Activated T-cell treated with anti-CD3 and anti-CD28 coated beads for 1 hour (primary cell): ENCODE results near the gene ZNF213.
A peak's percentile ranks its signal among the peaks of the same experiment; 100 is the strongest.
"Not testable (repeated sequence)": the region's sequence is repeated elsewhere in the genome, so short reads cannot be mapped to it uniquely, and the experiment has no call there.

Source experiments
- DNase-seq: peaks from one replicate; pipeline ENCODE4 v3.0.0-alpha.2; 2020; ENCODE audit warnings: low read depth

Gene ZNF213

DNA sequence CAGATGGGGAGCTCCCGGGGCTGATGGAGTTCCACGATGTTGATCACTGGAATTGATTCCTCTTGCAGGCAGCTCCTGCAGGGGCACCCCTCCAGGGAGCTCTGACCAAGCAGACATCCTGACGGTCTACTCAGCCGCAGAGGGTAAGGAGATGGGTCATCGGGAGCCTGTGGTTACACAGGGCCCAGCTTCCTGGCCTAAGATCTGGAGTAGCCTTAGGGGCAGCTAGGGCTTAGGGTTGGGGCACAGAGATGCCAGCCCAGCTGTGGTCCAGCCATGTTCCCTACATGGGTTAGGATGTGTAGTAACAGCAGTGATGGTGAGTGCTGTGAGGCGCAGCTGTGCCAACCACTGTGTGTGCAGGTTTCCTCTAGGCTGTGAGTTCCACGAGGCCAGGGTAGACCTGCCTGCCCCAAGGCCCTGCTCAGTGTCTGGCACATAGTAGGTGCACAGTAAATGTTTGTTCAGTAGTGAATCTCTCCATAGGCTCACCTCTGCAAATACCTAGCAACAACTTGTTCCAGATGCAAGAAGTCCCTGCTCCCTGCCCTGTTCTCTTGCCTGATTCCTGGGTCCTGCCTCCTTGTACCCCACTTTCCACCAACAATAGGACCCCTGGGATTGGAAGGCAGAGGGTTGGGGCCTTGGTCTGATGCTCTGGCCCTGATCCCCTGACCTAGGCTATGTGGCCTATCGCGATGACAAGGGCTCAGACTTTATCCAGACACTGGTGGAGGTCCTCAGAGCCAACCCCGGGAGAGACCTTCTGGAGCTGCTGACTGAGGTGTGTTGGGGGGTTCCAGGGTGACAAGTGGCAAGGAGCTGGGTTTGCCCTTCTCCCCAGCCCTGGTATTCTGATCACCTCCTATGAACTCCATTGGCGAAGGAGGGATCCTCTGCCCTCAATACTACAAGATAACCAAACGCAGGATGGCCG, 13.7 kb downstream of the ZNF213 start:
- no peak for DNase-seq

DNA sequence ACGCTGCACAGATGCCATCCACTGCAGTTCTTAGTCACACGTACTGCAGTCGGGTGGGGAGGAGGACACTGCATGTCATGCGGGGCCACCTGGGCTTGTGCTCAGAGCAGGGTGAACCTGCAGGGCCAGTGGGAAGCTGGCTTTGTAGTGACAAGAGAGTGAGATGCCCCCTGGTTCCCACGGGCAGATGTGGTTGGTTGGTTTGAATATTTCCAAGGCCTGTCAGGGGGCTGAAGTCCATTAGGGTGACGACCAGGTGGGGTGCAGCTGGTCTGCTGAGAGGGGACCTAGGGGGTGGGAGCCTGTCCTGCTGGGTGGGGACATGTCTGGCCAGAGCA, 14.3 kb downstream of the ZNF213 start:
- DNase-seq = no peak

DNA sequence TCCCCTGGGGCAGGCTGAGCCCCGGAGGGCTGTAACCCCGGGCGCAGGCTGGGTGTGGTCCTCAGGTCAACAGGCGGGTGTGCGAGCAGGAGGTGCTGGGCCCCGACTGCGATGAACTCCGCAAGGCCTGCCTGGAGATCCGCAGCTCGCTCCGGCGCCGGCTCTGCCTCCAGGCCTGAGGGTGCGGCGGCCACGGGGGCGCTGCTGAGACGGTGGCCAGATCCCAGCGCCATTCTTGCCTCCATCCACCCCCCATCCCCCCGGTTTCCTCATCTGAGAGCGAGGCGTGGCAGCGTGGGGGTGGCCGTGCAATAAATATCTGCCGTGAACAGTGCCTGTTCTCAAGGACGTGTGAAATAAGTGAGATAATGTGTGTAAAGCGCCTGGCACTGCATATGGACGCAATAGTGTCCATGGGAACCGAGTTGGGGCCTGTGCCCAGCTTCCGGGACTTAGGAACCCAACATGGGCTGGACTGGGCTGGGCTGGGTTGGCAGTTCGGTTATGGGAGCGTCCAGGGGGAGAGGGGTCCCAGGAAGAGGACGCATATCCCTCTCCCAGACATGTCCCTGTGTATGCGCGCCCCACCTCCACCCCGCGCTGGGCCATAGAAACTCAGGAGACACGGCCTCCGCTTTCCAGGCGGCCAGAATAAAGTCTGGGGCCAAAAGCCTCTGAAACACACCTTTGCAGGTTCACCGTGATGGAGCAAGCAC, 15.0 kb downstream of the ZNF213 start:
- DNase-seq = peak; percentile 39

DNA sequence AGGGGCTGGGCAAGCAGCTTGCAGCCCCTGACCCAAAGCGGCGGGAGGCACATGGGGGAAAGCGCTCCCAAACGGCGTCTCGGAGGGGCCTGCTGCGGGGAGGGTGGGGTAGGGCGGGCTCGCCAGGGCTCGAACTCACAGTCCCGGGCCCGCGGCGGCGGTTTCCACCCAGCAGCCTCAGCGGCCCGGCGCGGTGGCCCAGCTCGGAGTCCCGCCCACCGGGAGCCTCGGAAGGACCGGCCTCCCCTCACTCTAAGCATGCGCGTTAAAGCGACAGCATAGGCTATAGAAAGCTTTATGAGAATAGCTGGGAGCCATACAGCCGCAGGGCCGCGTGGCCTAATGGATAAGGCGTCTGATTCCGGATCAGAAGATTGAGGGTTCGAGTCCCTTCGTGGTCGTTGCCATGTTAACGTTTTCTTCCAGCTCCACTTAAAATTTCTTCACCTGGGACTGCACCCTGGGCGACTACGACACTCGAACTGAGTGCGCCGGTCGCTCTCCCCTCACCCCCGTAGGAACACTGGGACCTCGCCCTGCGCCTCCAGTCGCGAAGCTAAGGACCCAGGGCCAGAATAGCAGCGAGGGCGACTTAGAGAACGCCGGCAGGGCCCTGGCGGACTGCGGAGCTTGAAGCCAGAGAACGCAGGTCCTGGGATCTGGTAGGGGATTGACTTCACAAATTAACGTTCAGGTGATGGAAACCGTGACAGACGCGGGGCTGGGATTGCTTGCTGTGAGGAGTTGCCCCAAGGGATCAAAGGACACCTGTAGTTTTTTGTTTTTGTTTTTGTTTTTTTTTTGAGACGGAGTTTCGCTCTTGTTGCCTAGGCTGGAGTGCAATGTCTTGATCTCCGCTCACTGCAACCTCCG, 15.8 kb downstream of the ZNF213 start:
- peak; percentile 97 for DNase-seq

DNA sequence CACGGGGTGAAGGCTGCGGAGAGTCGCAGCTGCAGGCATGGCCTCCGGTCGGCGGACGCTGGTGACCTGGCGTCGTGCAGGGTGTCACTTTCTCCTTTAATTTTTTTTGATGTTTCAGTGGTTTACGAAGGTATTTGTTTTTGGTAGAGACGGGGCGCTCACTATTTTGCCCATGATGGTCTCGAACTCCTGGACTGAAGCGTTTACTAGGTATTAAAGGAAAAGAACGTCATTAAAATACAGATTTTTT, 17.1 kb downstream of the ZNF213 start:
- no peak for DNase-seq

DNA sequence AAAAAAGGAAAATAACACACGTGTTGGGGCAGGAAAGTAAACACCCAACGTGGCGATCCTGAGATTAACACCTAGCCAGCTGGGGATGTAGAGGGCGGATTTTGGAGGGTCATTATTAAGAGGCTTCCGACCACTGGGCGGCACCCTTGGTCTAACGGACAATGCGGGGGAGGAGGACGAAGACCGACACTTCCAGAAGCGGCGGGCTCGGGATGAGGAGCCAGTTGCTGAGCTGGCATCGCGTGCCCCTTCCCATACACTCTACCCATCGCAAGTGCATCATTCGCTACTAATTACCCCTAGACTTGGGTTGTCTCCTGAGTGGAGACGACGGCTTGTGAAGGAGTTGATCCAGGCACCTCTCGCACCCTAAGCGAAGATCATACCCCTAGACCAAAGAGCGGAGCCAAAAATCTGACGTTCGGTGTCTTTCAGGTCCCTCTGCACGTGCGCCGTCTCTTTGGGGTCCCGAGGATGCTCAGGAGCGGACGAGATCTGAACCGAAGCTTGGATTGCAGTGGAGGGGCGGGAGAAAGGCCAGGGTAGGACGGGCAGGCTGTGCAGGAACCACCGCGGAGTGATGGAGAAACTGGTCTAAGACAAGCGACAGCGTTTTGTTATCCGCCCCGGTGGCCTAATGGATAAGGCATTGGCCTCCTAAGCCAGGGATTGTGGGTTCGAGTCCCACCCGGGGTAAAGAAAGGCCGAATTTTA, 17.6 kb downstream of the ZNF213 start:
- peak; percentile 51 for DNase-seq

DNA sequence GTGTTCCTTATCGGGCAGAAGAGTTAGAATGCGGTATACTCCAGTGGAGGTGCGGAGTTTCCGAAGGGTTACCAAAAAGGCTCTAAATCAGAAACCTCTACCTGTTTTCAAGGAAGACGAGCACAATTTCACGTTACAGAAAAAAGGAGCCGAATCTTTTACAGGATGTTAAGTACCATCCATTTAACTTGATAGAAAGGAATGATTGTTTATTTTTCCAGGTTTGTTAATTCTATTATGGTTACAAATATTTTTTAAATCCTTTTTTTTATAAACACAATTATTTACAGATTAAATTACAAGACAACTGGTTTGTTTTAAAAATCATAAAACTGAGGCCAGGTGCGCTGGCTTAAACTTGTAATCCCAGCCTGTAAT, 18.2 kb downstream of the ZNF213 start:
- no peak for DNase-seq

DNA sequence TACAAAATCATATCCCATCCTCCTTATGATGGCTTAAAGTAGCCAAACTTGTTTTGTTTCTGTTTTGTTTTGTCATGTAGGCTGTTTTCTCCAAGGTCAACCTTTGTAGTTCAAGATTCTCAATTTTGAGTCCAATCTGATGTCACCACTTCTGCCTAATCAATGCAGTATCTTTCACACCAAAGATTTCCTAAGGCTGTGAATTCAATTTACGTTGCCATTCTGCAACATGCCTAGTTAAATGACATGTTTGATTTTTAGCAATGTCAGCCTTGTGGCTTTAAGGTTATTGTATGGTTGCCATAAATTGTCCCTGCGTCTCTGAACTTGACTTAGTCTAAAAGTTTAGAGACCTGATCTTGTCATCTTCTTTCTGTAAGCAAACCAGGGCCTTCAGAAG, 20.4 kb downstream of the ZNF213 start:
- DNase-seq = no peak

DNA sequence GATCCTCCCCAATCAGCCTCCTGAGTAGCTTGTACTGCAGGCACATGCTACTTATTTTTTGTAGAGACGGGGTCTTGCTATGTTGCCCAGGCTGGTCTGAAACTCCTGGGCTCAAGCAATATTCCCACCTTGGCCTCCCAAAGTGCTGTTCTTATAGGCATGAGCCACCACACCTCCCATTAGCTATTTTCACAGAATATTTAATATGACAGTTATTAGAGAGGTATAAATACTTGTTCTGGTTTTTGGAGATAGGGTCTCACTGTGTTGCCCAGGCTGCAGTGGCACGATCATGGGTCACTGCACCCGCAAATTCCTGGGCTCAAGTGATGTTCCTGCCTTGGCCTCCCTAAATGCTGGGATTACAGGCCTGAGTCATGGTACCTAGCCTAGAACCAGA, 21.1 kb downstream of the ZNF213 start:
- DNase-seq = no peak

DNA sequence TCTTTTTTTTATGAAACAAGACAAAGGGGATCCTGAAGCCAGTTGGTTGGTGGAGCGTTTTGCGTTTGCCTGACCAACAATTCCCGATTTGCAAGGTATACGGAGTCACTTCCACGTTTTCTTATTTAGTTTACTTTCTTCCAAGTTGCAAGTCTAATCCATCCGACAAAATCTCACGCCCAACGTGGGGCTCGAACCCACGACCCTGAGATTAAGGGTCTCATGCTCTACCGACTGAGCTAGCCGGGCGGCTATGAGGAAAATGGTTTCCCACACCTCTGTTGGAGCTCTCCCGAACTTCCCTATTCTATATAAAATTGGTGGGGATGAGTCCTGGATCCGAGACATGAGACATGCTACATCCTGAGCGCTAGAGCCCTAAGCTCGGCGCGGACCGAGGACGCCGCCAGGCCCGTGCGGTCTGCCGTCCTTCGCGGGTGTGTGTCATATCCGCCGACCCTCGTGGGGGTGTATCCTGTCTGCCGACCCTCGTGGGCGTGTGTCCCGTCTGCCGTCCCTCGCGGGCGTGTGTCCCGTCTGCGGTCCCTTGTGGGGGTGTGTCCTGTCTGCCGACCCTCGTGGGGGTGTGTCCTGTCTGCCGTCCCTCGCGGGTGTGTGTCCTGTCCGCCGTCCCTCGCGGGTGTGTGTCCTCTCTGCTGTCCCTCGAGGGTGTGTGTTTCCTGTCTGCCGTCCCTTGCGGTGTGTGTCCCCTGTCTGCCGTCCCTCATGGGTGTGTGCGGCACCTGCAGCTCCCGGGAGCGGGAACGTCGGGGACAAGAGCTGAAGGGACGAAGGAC, 22.6 kb downstream of the ZNF213 start:
- DNase-seq = peak; percentile 33

DNA sequence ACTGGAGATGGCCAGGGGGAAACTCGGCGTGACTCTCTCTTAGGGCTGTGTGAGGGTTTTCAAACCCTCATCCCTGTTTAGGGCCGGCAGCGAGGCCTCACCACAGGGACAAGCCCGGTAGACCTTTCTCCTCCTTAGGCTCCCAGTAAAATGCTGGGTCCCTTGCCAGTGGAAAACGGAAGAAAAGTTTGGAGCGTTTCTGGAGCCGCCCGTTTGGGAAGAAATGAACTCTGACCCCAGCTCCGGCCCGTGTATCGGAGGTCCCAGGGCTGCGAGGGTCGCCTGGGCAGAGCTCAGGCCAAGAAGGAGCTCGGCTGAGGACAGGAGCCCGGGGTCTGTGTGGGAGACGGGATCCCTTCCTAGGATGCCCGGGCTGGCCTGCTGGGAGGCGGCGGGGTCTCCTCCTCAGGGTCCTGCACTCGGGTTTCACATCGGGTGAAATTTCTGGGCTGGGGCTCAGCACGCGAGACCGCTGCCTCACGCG, 23.2 kb downstream of the ZNF213 start:
- no peak for DNase-seq

DNA sequence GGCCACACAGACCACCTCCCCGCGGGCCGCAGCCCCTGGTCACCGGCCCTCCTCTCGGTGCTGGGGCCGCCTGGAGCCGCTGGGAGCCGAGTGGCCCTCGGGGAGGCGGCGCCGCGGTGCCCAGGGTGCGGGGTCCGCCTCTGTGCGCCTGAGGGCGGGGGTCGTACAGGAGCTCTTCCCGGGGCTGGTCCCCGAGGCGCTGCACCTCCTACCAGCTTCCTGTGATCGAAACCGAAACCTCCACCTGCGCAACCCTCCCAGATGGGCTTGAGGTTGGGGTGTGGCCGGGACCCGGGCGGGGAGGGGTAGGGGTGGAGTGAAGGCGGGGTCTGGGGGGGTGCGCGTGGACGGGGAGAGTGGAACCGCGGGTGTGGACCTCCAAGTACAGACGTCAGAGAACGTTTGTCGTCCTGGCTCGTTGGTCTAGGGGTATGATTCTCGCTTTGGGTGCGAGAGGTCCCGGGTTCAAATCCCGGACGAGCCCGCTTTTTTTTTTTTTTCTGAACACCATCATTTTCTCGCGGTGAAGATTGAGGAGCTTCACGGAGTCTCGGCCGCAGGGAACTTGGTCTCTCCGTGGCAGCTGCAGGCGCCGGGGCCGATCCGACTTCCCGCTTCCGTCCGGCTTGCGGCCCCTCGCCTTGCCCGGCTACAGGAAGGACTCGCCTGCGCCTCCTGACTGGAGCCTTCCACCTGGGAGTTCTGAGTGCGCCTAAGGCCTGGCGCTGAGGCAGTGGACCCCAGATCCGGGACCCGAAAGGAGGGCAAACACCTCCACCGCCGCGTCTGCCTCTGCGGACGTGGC, 23.9 kb downstream of the ZNF213 start:
- DNase-seq = peak; percentile 94

DNA sequence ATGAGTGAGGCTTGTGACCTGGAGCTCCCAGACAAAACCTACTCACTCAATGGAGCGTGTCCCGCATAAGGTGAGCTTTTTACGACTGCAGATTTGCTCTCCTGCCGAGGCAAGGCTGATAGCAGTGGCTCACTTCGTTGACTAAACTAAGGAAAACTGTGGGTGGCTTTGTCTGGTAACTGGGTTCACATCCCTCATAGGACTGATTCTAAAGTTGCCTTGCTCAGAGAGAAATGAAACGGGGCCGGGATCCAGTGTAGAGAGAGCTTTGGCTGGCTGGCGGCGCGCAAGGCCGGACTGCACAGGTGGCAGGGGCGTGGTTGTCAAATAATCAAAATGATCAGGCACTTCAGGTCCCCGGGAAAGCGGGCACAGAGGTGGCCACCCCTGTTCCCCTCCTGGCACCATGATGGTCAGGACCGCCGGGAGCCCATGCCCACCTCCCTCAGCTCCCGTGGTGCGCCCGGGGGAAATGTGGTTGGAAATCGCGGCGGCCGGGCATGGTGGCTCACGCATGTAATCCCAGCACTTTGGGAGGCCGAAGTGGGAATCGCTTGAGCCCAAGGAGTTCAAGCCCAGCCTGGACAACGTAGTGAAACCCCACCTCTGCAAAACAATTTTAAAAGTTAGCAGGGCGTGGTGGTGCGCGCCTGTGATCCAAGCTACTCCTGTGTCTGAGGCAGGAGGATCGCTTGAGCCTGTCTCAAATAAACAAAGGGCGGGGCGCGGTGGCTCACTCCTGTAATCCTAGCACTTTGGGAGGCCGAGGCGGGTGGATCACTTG, 26.6 kb downstream of the ZNF213 start:
- no peak for DNase-seq

DNA sequence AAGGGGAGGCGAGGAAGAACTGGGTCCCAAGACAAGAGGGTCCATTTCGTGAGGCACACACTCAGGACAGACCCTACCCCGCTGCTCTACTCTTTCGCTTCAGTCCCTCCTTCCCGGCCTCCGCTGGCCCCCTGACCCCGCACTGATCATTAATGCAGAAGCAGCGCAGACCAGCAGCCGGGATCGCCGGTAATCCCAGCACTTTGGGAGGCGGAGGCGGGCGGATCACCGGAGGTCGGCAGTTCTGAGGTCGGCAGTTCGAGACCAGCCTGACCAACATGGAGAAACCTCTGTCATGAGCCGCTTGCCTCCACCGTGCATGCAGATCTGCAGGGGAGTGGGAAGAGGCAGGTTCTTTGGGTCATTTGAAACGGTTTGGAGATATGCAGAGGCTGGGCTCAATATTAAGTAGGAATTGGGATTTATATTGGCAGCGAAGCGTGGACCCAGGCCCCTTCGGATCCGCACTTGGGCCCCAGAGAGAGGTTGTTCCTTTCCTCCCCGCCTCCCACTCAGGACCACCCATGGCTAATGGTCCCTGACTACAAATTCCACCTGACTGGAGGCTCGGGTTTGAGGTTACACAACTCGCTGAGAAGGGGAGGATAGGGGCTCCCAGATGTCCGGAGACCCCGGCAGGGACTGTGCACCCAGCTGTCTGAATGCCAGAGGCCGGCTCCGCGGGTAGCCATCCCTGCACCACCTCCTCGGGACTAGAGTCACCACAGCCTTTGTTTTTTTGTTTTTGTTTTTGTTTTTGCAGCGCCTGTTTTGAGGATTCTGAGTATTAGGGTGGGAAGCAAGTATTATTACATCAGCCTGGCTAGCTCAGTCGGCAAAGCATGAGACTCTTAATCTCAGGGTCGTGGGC, 29.5 kb downstream of the ZNF213 start:
- no peak for DNase-seq

DNA sequence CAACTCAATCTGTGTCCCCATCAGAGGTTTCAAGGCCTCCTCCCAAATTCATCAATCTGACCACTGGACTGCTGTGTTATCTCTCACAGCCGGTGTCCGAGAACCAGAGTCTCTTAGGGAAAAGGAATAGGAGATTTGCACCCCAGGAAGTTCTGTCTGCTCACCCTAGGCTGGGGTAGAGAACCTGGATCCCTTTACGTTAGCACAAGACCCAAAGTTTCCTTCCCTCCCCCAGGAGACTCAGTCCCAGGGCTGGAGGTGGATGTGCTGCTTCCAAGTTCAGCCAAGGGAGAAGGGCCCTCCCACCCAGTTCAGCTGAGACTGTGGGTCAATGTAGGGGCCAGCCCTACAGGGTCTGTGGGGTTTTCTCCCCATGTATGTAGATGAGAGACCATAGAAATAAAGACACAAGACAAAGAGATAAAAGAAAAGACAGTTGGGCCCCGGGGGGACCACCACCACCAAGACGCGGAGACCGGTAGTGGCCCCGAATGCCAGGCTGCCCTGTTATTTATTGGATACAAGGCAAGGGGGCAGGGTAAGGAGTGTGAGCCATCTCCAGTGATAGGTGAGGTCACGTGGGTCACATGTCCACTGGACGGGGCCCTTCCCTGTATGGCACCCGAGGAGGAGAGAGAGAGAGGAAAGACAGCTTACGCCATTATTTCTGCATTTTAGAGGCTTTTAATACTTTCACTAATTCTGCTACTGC, 30.4 kb downstream of the ZNF213 start:
- DNase-seq = no peak

DNA sequence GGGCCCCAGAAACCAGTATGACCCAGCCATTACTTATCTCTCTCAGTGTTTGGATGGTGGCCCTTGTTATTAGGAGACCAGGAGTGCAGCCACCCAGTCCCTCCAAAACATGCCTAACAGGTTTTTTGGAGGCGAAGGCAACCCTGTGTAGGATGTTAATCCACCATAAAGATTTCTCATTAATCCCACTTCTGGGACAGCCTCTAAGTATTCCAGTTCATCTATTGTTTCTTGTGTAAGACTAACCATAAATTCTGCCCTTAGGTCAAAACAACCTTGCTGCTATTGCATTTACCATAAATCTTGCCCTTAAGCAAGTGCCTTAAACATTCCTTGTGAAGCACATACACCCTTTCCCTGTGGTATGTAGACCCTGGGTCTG, 31.7 kb downstream of the ZNF213 start:
- no peak for DNase-seq

DNA sequence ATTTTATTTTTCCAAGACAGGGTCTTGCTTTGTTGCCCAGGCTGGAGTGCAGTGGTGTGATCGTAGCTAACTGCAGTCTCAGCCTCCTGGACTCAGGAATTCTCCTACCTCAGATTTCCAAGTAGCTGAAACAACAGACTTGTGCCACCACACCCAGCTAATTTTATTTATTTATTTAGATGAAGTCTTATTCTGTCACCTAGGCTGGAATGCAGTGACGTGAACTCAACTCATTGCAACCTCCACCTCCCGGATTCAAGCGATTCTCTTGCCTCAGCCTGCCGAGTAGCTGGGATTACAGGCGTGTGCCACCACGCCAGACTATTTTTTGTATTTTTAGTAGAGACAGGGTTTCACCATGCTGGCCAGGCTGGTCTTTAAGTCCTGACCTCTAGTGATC, 33.9 kb downstream of the ZNF213 start:
- not testable (repeated sequence) for DNase-seq
